Left lobe of liver (tissue), 2 donors: ENCODE measurements around the gene TNFRSF12A. TPM values are rescaled to one million over a fixed set of nuclear protein-coding genes. Genes with fewer than 3 reads are reported as not detected.
A peak's percentile ranks its signal among the peaks of the same experiment; 100 is the strongest.

ENCODE experiments used
- ATAC-seq: fragments of 200-7000 bp; cut with Tn5 transposase; one replicate; pipeline ENCODE4 v1.9.1; 2020; ENCODE audit warnings: mild to moderate bottlenecking, moderate library complexity
- DNase-seq: peaks from one replicate; pipeline ENCODE4 v3.0.0-alpha.2; 2020; ENCODE audit warnings: low spot score
- total RNA-seq: library from RNA; stranded (reverse); gene quantifications from one replicate; pipeline ENCODE4 v1.2.1, GENCODE V29; 2021
- donor health status: DM: no; HTN: no; CAD: no; lungs with moderate emphysema.
- donor health status: DM: no; HTN: yes; CAD: no.

The TNFRSF12A gene
- total RNA-seq, 1 donor from 2014 or later = 4.3 TPM

- DNase-seq (no peak), ATAC-seq (no peak)
Observed at GRCh38 chr16:3010510-3010909, 9.7 kb upstream of the TNFRSF12A start.

- DNase-seq (no peak), ATAC-seq (no peak)
Observed at GRCh38 chr16:3012246-3012645, 7.9 kb upstream of the TNFRSF12A start.

GRCh38 chr16:3012828-3013420 is 7.2 kb upstream of the TNFRSF12A start, which contains the start of gene CLDN9:
Gene CLDN9 (plus strand): TSS chr16:3012923. CDS start chr16:3013363, 440 bp downstream.
- ATAC-seq = peak; percentile 6
- DNase-seq = no peak

- DNase-seq = peak; percentile 84
- peak; percentile 91 for ATAC-seq
Observed at GRCh38 chr16:3013491-3013951, 6.6 kb upstream of the TNFRSF12A start.

GRCh38 chr16:3013998-3014690 is 6.0 kb upstream of the TNFRSF12A start:
- ATAC-seq (no peak), DNase-seq (no peak)

GRCh38 chr16:3014971-3015370 is 5.2 kb upstream of the TNFRSF12A start:
- DNase-seq = no peak
- ATAC-seq = no peak

- DNase-seq (no peak), ATAC-seq (no peak)
Observed at GRCh38 chr16:3015865-3016521, 4.2 kb upstream of the TNFRSF12A start.

- DNase-seq (no peak), ATAC-seq (no peak)
Observed at GRCh38 chr16:3017344-3017743, 2.8 kb upstream of the TNFRSF12A start.

GRCh38 chr16:3017794-3018506 is 2.2 kb upstream of the TNFRSF12A start, which contains the start of gene CLDN6:
Gene CLDN6 (minus strand): TSS chr16:3018183. CDS start chr16:3016021, 2,162 bp downstream.
- ATAC-seq = no peak
- no peak for DNase-seq

GRCh38 chr16:3019594-3020246 is 448 bp upstream of the TNFRSF12A start:
- DNase-seq = no peak
- no peak for ATAC-seq

GRCh38 chr16:3020604-3021448 is 658 bp downstream of the TNFRSF12A start:
- ATAC-seq = peak; percentile 13
- no peak for DNase-seq

GRCh38 chr16:3021449-3022207 is 1.5 kb downstream of the TNFRSF12A start:
- ATAC-seq (peak; percentile 54), DNase-seq (peak; percentile 77)

- DNase-seq = no peak
- ATAC-seq = no peak
Observed at GRCh38 chr16:3022208-3022683, 2.1 kb downstream of the TNFRSF12A start.

- no peak for DNase-seq
- no peak for ATAC-seq
Observed at GRCh38 chr16:3022684-3023414, 2.7 kb downstream of the TNFRSF12A start.

GRCh38 chr16:3023415-3023668 is 3.2 kb downstream of the TNFRSF12A start:
- no peak for ATAC-seq
- no peak for DNase-seq

GRCh38 chr16:3023669-3024478 is 3.7 kb downstream of the TNFRSF12A start, which contains the start of the genes HCFC1R1 and THOC6:
Gene HCFC1R1 (minus strand): TSS chr16:3023942. CDS start chr16:3023941, 1 bp downstream.
Gene THOC6 (plus strand): TSS chr16:3024035. CDS start chr16:3024327, 292 bp downstream.
- ATAC-seq (peak; percentile 79), DNase-seq (peak; percentile 98)
